ENCODE data around the gene FGD6.
"Not testable (repeated sequence)": the region's sequence is repeated elsewhere in the genome, so short reads cannot be mapped to it uniquely, and the experiment has no call there.

The FGD6 gene

DNA sequence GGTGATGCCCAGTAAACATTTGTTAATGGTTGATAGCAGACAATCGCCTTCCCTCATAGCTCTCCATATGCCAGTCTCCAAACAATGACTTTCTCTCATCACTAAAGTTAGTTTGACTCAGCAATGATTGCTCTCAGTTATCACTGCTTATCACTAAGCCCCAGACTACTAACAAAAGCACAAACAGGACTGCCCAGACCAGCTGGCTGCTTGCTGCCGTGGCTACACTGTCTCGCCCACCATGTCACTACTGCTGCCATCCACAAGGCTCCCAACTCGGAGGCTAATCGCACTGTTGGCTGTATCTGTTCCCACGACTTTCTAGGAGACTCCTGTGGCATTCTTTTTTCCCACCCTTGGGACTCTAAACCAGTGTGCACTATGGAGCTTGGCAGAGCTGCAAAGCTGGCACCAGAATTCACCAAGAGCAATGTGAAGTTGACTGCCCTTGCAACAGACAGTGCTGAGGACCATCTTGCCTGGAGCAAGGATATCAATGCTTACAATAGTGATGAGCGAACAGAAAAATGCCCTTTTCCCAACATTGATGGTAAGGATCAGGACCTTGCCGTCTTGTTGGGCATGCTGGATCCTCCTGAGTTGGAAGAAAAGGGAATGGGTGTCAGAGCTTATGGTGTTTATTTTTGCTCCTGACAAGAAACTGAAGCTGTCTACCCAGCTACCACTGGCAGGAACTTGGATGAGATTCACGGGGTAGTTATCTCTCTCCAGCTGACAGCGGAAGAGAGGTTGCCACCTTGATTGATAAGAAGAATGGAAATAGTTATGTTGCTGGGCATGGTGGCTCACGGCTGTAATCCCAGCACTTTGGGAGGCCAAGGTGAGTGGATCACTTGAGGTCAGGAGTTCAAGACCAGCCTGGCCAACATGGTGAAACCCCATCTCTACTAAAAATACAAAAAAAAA is 116.7 kb downstream of the FGD6 start:
- Histone ChIP-seq H3K9me3 (ENCODE audit: insufficient read depth, low read length) (no peaks in the 10 kb centered on the region), H3K9ac (ENCODE audit: insufficient read length, low read depth) (no peak overlapping the region), H3K4me1 (ENCODE audit: insufficient read depth, insufficient read length) (no peaks in the 10 kb centered on the region), H3K36me3 (ENCODE audit: insufficient read depth, insufficient read length, low read length) (peaks cover 34% of the 10 kb centered on the region), H3K27me3 (ENCODE audit: insufficient read depth, insufficient read length) (no peaks in the 10 kb centered on the region), H3K4me3 (ENCODE audit: insufficient read length, low read depth) (no peak overlapping the region)
- DNase-seq (ENCODE audit: low read depth, low spot score): no peak
- no peak for TF ChIP-seq YY1 (IDR thresholded peaks at IDR 0.05; ENCODE audit: insufficient read depth, insufficient read length)
- no peak for TF ChIP-seq ZNF274 (IDR thresholded peaks at IDR 0.05; ENCODE audit: low read depth, low read length)
- TF ChIP-seq SUZ12 (IDR thresholded peaks at IDR 0.05; ENCODE audit: extremely low read depth, insufficient read depth, insufficient read length): no peak

GRCh38 chr12:95099270-95099790 is 117.9 kb downstream of the FGD6 start:
- DNase-seq (ENCODE audit: low read depth, low spot score): no peak
- H3K9me3 ChIP-seq (ENCODE audit: insufficient read depth, low read length): no peaks in the 10 kb centered on the region
- H3K4me3 ChIP-seq (ENCODE audit: insufficient read length, low read depth): no peak overlapping the region
- TF ChIP-seq YY1 (IDR thresholded peaks at IDR 0.05; ENCODE audit: insufficient read depth, insufficient read length): no peak
- H3K4me1 ChIP-seq (ENCODE audit: insufficient read depth, insufficient read length): no peaks in the 10 kb centered on the region
- H3K9ac ChIP-seq (ENCODE audit: insufficient read length, low read depth): no peak overlapping the region
- H3K36me3 ChIP-seq (ENCODE audit: insufficient read depth, insufficient read length, low read length): peaks cover 27% of the 10 kb centered on the region
- no peaks in the 10 kb centered on the region for H3K27me3 ChIP-seq (ENCODE audit: insufficient read depth, insufficient read length)

DNA sequence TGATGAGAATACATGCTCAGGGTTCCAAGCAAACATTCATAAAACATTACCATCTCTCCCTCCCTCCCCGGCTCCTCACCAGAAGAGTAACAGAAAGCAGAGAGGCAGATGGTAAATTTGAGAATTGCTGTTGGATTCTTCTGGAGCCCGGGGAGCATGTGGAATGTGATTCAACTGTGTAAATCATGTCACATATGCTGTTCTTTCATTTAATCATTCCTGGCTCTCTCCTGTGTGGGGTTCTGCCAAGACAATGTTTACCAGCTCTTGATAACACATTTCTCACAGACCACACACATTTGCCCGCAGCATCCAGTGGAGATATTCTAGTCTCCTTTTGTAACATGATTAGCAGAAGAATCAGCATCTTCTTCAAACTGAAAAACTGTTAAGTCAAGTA is 120.4 kb downstream of the FGD6 start:
- no peaks in the 10 kb centered on the region for H3K27me3 ChIP-seq (ENCODE audit: insufficient read depth, insufficient read length)
- TF ChIP-seq SUZ12 (IDR thresholded peaks at IDR 0.05; ENCODE audit: extremely low read depth, insufficient read depth, insufficient read length): no peak
- no peak for TF ChIP-seq YY1 (IDR thresholded peaks at IDR 0.05; ENCODE audit: insufficient read depth, insufficient read length)
- TF ChIP-seq ZNF274 (IDR thresholded peaks at IDR 0.05; ENCODE audit: low read depth, low read length): no peak
- peaks cover 19% of the 10 kb centered on the region for H3K36me3 ChIP-seq (ENCODE audit: insufficient read depth, insufficient read length, low read length)
- H3K9me3 ChIP-seq (ENCODE audit: insufficient read depth, low read length): no peaks in the 10 kb centered on the region
- H3K4me3 ChIP-seq (ENCODE audit: insufficient read length, low read depth): no peak overlapping the region
- no peak for DNase-seq (ENCODE audit: low read depth, low spot score)
- no peak overlapping the region for H3K9ac ChIP-seq (ENCODE audit: insufficient read length, low read depth)
- H3K4me1 ChIP-seq (ENCODE audit: insufficient read depth, insufficient read length): no peaks in the 10 kb centered on the region

- Histone ChIP-seq H3K4me1 (ENCODE audit: insufficient read depth, insufficient read length) (no peaks in the 10 kb centered on the region), H3K4me3 (ENCODE audit: insufficient read length, low read depth) (no peak overlapping the region), H3K27me3 (ENCODE audit: insufficient read depth, insufficient read length) (no peaks in the 10 kb centered on the region), H3K9me3 (ENCODE audit: insufficient read depth, low read length) (no peaks in the 10 kb centered on the region), H3K9ac (ENCODE audit: insufficient read length, low read depth) (no peak overlapping the region), H3K36me3 (ENCODE audit: insufficient read depth, insufficient read length, low read length) (peaks cover 24% of the 10 kb centered on the region)
- no peak for DNase-seq (ENCODE audit: low read depth, low spot score)
- no peak for TF ChIP-seq YY1 (IDR thresholded peaks at IDR 0.05; ENCODE audit: insufficient read depth, insufficient read length)
- no peak for TF ChIP-seq ZNF274 (IDR thresholded peaks at IDR 0.05; ENCODE audit: low read depth, low read length)
- TF ChIP-seq SUZ12 (IDR thresholded peaks at IDR 0.05; ENCODE audit: extremely low read depth, insufficient read depth, insufficient read length): no peak
These were observed 120.9 kb downstream of the FGD6 start for GRCh38 chr12:95096378-95096777.

GRCh38 chr12:95095866-95096265 is 121.4 kb downstream of the FGD6 start:
- not testable (repeated sequence) for H3K9me3 ChIP-seq (ENCODE audit: insufficient read depth, low read length); H3K4me1 ChIP-seq (ENCODE audit: insufficient read depth, insufficient read length); H3K9ac ChIP-seq (ENCODE audit: insufficient read length, low read depth); H3K4me3 ChIP-seq (ENCODE audit: insufficient read length, low read depth); DNase-seq (ENCODE audit: low read depth, low spot score); H3K27me3 ChIP-seq (ENCODE audit: insufficient read depth, insufficient read length)
- H3K36me3 ChIP-seq (ENCODE audit: insufficient read depth, insufficient read length, low read length): peaks cover 25% of the 10 kb centered on the region

- no peak for DNase-seq (ENCODE audit: low read depth, low spot score)
- no peak overlapping the region for H3K9ac ChIP-seq (ENCODE audit: insufficient read length, low read depth)
These were observed 127.8 kb downstream of the FGD6 start for GRCh38 chr12:95089462-95089861.

DNA sequence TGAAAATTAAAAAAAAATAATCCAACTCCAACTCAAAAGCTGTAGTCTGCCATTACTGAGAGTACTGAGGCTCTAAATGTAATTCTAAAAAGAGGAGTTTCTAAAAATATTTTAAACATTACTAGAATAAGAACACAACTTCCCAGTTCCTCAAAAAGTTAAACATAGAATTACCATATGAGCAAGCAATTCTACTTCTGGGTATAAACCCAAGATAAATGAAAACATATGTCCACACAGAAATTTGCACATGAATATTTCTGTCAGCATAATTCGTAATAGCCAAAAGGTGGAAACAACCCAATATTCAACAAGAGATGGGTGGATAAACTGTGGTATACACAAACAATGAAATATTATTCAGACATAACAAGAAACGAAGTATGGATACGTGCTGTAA is 128.9 kb downstream of the FGD6 start:
- Histone ChIP-seq H3K9ac (ENCODE audit: insufficient read length, low read depth) (no peak overlapping the region), H3K36me3 (ENCODE audit: insufficient read depth, insufficient read length, low read length) (peaks cover 33% of the 10 kb centered on the region), H3K9me3 (ENCODE audit: insufficient read depth, low read length) (no peaks in the 10 kb centered on the region), H3K27me3 (ENCODE audit: insufficient read depth, insufficient read length) (no peaks in the 10 kb centered on the region), H3K4me1 (ENCODE audit: insufficient read depth, insufficient read length) (no peaks in the 10 kb centered on the region), H3K4me3 (ENCODE audit: insufficient read length, low read depth) (no peak overlapping the region)
- TF ChIP-seq YY1 (IDR thresholded peaks at IDR 0.05; ENCODE audit: insufficient read depth, insufficient read length) (no peak), ZNF274 (IDR thresholded peaks at IDR 0.05; ENCODE audit: low read depth, low read length) (no peak), SUZ12 (IDR thresholded peaks at IDR 0.05; ENCODE audit: extremely low read depth, insufficient read depth, insufficient read length) (no peak)
- no peak for DNase-seq (ENCODE audit: low read depth, low spot score)

More at GRCh38 chr12:95089462-95089861, 127.8 kb downstream of the FGD6 start:
- Histone ChIP-seq H3K36me3 (ENCODE audit: insufficient read depth, insufficient read length, low read length) (peaks cover 33% of the 10 kb centered on the region), H3K4me1 (ENCODE audit: insufficient read depth, insufficient read length) (no peaks in the 10 kb centered on the region), H3K4me3 (ENCODE audit: insufficient read length, low read depth) (no peak overlapping the region), H3K27me3 (ENCODE audit: insufficient read depth, insufficient read length) (no peaks in the 10 kb centered on the region), H3K9me3 (ENCODE audit: insufficient read depth, low read length) (no peaks in the 10 kb centered on the region)
- TF ChIP-seq SUZ12 (IDR thresholded peaks at IDR 0.05; ENCODE audit: extremely low read depth, insufficient read depth, insufficient read length) (no peak), ZNF274 (IDR thresholded peaks at IDR 0.05; ENCODE audit: low read depth, low read length) (no peak), YY1 (IDR thresholded peaks at IDR 0.05; ENCODE audit: insufficient read depth, insufficient read length) (no peak)

Data from NT2/D1 (cell line).